H1 (cell line): ENCODE data around the gene OR6Q1. TPM values are rescaled to one million over a fixed set of nuclear protein-coding genes. Genes with fewer than 3 reads are reported as not detected.

Source experiments
- HDAC6 ChIP-seq: IDR thresholded peaks from one replicate; pipeline ENCODE4 v1.7.1; 2012; ENCODE audit warnings: low read depth, mild to moderate bottlenecking, inconsistent platforms, low read length, moderate library complexity
- JUND ChIP-seq: IDR thresholded peaks from 2 replicates; pipeline ENCODE4 v1.6.1; 2011; ENCODE audit warnings: mild to moderate bottlenecking, improper control_type of control experiment, low read length
- SUZ12 ChIP-seq: fragments of 200-600 bp; sonication (generic); IDR thresholded peaks from 2 replicates; pipeline ENCODE4 v1.6.1; 2012; ENCODE audit warnings: mild to moderate bottlenecking, inconsistent platforms, low read length, moderate library complexity, mixed read lengths
- polyA plus RNA-seq, 7 experiments: library from polyadenylated mRNA; depleted of rRNA in 3 of 7; stranded (reverse) in 5 of 7; unstranded in 2 of 7; fragments of >200 nt in 5 of 7; fragments of 200-250 nt in 2 of 7; gene quantifications; 1 replicate in 5 of 7; 2 replicates in 1 of 7; 4 replicates in 1 of 7; pipeline versions ENCODE4 v1.2.1 to v1.2.3, GENCODE V29; 2011 to 2013; ENCODE audit warnings: missing spikeins in 2 of 7, mixed read lengths in 2 of 7
- total RNA-seq: library from RNA; stranded (reverse); fragmentation: NEBNext Ultra II Directional; extraction: Animal tissue kit (Norgen Biotek cat#: 25700); gene quantifications from 2 replicates; pipeline ENCODE4 v1.2.1, GENCODE V29; 2021

The OR6Q1 gene
- total and polyA plus RNA-seq, 2 of the 8 experiments (the other 6 are each of a cell fraction or from before 2014, with no cell fraction given): not detected

- no peak for TF ChIP-seq JUND
- no peak for TF ChIP-seq HDAC6
- no peak for TF ChIP-seq SUZ12
Observed at GRCh38 chr11:58055806-58056401, 25.2 kb downstream of the OR6Q1 start (continued).
